H1 (cell line): ENCODE results near the gene GGA1.

Experiments used
- CTCF ChIP-seq, 3 experiments: IDR thresholded peaks; 1 replicate in 2 of 3; 2 replicates in 1 of 3; pipeline versions ENCODE4 v1.5.1 to v1.6.1; 2011; ENCODE audit warnings: low read length in 3 of 3, mild to moderate bottlenecking in 3 of 3, inconsistent platforms in 2 of 3, low read depth in 1 of 3, moderate library complexity in 1 of 3; ENCODE audit not compliant: insufficient read depth in 1 of 3; ENCODE audit errors: control extremely low read depth in 1 of 3
- EP300 ChIP-seq, 2 experiments: IDR thresholded peaks; 1 replicate in 1 of 2; 2 replicates in 1 of 2; pipeline ENCODE4 v1.6.1; 2011 to 2012; ENCODE audit warnings: low read depth in 2 of 2, low read length in 2 of 2, mild to moderate bottlenecking in 2 of 2, borderline replicate concordance in 1 of 2, inconsistent platforms in 1 of 2, moderate library complexity in 1 of 2
- HDAC2 ChIP-seq, 2 experiments: fragments of 300-600 bp in 1 of 2; sonication (generic) in 1 of 2; IDR thresholded peaks; 2 replicates each; pipeline ENCODE4 v1.6.1; 2011 to 2012; ENCODE audit warnings: low read depth in 2 of 2, low read length in 2 of 2, mild to moderate bottlenecking in 2 of 2, moderate library complexity in 2 of 2, borderline replicate concordance in 1 of 2, inconsistent platforms in 1 of 2
- POLR2A ChIP-seq, 2 experiments: IDR thresholded peaks; 1 replicate in 1 of 2; 2 replicates in 1 of 2; pipeline ENCODE4 v1.6.1; 2011; ENCODE audit warnings: low read depth in 2 of 2, low read length in 2 of 2, mild to moderate bottlenecking in 2 of 2; ENCODE audit errors: control extremely low read depth in 1 of 2
- SIX5 ChIP-seq: IDR thresholded peaks from 2 replicates; pipeline ENCODE4 v1.6.1; 2011; ENCODE audit warnings: mild to moderate bottlenecking, low read depth, low read length
- TAF1 ChIP-seq: IDR thresholded peaks from 2 replicates; pipeline ENCODE4 v1.6.1; 2011; ENCODE audit warnings: mild to moderate bottlenecking, low read depth, low read length

GRCh38 chr22:37624876-37625275 lies 16.2 kb downstream of the GGA1 start:
- TF ChIP-seq POLR2A (IDR thresholded peaks at IDR 0.05; ENCODE audit: control extremely low read depth in 1 of 2, low read depth in 2 of 2, low read length in 2 of 2) (no peak), CTCF (IDR thresholded peaks at IDR 0.05; ENCODE audit: control extremely low read depth in 1 of 3, insufficient read depth in 1 of 3, low read depth in 1 of 3, low read length in 3 of 3) (no peak), HDAC2 (IDR thresholded peaks at IDR 0.05; ENCODE audit: borderline replicate concordance in 1 of 2, low read depth in 2 of 2, low read length in 2 of 2) (no peak), TAF1 (no peak), EP300 (IDR thresholded peaks at IDR 0.05; ENCODE audit: borderline replicate concordance in 1 of 2, low read depth in 2 of 2, low read length in 2 of 2) (no peak), SIX5 (no peak)
